Activated T-helper 9 cell treated with anti-CD3 and anti-CD28 coated beads, Interleukin-2, amount 50 U/mL, for 16 hours (primary cell): ENCODE data around the gene EDN3.

Source experiments
- DNase-seq: peaks from one replicate; pipeline ENCODE4 v3.0.0-alpha.2; 2020; ENCODE audit warnings: low read depth

EDN3 gene

DNA sequence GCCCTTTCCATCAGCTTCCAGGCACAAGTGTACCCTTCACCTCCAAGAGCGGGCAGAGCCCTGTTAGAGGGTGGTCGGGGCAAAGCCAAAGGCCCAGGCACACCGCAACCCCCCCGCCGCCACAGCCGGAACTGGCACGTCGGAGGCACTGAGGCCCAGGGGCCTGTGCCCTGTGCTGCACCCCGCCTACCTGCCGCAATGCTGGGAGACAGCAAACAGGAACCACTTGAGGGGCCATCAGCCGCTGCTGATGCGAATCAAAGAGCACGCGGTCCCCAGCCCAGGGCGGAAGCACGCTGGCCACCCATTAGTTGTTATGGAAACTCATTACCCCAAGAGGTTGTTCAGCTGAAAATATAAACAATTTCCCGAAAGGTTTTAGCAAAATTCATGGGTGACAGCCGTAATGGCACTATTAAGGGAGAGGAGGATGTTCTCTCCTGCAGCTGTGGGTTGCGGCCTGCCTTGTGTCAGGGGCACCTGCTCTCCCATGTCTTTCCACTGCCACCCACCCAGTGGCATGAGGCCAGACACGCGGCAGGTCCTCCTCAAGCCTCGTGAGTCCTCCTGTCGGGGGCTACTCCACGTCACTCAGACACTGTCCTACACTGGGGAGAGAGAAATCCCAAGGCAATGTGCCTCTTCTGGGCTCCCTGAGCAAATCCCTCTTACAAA, 65.3 kb downstream of the EDN3 start:
- DNase-seq: no peak

GRCh38 chr20:59371431-59371830, 71.0 kb downstream of the EDN3 start:
- DNase-seq: no peak

DNA sequence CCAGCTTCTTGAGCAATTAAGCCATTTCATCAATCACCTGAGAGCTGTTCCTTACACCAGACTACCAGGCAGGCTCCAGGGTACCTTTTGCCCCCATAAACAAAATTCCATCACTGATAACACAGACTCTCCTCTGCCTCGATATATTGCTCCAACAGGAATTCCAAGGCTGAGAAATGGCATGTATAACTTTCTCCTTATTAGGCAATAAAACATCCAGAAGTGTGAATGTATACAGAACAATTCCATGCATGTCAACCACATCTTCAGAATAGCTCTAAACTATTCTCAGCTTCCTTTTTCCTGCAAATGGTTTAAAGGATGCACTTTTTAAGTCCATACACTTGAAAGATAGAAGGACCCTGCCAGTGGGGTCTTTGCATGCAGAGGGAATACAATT, 73.8 kb downstream of the EDN3 start:
- DNase-seq: no peak

GRCh38 chr20:59375541-59375940, 75.1 kb downstream of the EDN3 start:
- no peak for DNase-seq
